ENCODE data around the gene ZNF184. TPM values are rescaled to one million over a fixed set of nuclear protein-coding genes. Genes with fewer than 3 reads are reported as not detected.

The ZNF184 gene
- total RNA-seq, 1 donor from 2014 or later, result 8.4 TPM

DNA sequence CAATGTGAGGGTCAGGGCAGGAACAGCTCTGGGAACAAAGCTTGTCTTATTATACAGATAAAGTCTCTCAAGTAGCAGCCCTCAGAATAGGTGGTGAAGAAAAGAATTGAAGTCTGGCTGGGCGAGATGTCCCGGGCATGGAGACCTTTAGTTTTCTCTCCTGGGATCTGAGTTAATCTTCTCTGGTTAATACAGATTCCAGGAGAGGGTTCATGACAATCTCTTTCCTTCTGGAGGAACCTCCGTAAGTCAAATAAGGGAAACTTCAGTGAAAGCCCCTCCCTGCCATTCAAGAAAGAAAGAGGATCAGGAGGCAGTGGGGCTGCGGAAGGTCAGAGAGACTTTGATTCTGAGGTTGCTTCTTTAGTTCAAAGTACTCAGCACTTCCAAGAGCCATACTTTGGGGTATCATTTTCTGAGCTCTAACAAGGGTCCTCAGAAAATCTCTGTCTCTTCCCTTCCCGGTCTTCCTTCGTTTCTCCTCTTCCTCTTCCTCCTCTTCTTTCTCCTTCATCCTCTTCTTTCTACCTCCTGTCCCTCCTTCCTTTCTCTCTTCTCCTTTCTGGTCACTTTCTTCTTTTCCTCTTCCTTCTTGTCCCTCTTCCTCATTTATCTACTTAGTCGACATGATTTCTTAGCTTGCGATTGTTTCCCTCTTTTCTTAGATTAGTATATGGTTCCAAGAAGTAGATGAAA is 4.6 kb upstream of the ZNF184 start:
- no peaks in the 10 kb centered on the region for H3K9me3 Mint-ChIP-seq
- peak overlapping the region; percentile 34 for H3K4me3 Mint-ChIP-seq (ENCODE audit: low read depth)
- no peaks in the 10 kb centered on the region for H3K36me3 Mint-ChIP-seq (ENCODE audit: low read depth)
- no peak for DNase-seq (ENCODE audit: low spot score)
- H3K4me1 Mint-ChIP-seq (ENCODE audit: low read depth), result peaks cover 3% of the 10 kb centered on the region
- intact Hi-C loops (cut with micrococcal nuclease), result loop anchor here (1.0 to 10.0 kb wide), 10 partner anchors 143 to 1465 kb away; partner anchors contain the start of genes ABT1 and HMGN4
- peak overlapping the region; percentile 6 for H3K27ac Mint-ChIP-seq
- H3K27me3 Mint-ChIP-seq (ENCODE audit: low read depth), result peaks cover 8% of the 10 kb centered on the region

DNA sequence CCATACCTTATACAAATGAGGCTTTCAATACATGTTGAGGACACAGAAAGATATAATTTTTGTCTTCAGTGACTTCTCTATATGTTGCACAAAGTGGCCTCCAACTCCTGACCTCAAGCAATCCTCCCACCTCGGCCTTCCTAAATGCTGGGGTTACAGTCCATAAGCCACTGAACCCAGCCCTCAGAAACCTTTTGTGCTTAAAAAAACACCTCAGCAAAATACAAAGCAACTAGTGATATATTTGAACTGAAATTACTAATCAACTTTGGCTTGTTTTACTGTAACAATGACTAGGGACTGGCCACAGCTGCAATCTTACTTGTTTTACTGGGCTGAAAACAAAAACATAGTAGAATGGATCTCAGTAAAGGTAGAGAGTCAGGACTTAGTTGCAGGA is 3.2 kb upstream of the ZNF184 start:
- Mint-ChIP-seq H3K27ac (no peak overlapping the region), H3K4me3 (ENCODE audit: low read depth) (no peak overlapping the region), H3K27me3 (ENCODE audit: low read depth) (peaks cover 3% of the 10 kb centered on the region), H3K4me1 (ENCODE audit: low read depth) (peaks cover 14% of the 10 kb centered on the region), H3K36me3 (ENCODE audit: low read depth) (peaks cover 8% of the 10 kb centered on the region), H3K9me3 (no peaks in the 10 kb centered on the region)
- intact Hi-C loops (cut with micrococcal nuclease), result loop anchor here (5.0 to 10.0 kb wide), 8 partner anchors 141 to 1466 kb away; partner anchors contain the start of genes ABT1 and HMGN4
- DNase-seq (ENCODE audit: low spot score), result no peak

DNA sequence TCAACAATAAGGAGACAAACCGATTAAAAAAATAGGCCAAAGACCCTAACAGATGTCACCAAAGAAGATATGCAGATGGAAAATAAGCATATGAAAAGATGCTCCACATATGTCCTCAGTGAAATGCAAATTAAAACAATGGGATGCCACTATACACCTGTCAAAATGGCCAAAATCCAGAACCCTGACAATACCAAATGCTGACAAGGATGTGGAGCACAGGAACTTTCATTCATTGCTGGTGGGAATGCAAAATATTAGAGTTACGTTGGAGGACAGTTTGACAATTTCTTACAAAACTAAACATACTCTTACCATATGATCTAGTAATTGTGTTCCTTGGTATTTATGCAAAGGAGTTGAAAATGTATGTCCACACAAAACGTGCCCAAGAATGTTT is 1.8 kb upstream of the ZNF184 start:
- Mint-ChIP-seq H3K27me3 (ENCODE audit: low read depth) (peaks cover 3% of the 10 kb centered on the region), H3K9me3 (no peaks in the 10 kb centered on the region), H3K4me3 (ENCODE audit: low read depth) (no peak overlapping the region), H3K4me1 (ENCODE audit: low read depth) (peaks cover 26% of the 10 kb centered on the region), H3K36me3 (ENCODE audit: low read depth) (peaks cover 17% of the 10 kb centered on the region), H3K27ac (no peak overlapping the region)
- intact Hi-C loops (cut with micrococcal nuclease), result loop anchor here (5.0 to 10.0 kb wide), 9 partner anchors 140 to 1468 kb away; partner anchors contain the start of genes ABT1 and HMGN4
- no peak for DNase-seq (ENCODE audit: low spot score)

DNA sequence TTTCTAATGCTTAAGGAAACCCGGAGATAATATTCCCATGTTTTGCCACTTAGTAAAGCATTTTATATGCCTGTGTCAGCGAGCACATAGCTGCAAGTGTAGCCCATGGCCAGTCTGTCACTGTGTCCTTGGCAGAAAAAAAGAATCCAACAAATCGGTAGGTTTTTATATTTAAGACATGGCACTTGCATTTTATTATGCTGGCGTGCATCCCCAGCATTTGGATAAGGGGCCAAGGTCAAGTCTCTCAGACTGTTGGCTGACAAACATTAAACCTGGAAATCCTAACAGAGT is 1.2 kb upstream of the ZNF184 start:
- Mint-ChIP-seq H3K4me1 (ENCODE audit: low read depth) (peaks cover 28% of the 10 kb centered on the region), H3K4me3 (ENCODE audit: low read depth) (peak overlapping the region; percentile 92), H3K27me3 (ENCODE audit: low read depth) (peaks cover 3% of the 10 kb centered on the region), H3K27ac (no peak overlapping the region), H3K9me3 (peaks cover under 1% of the 10 kb centered on the region), H3K36me3 (ENCODE audit: low read depth) (peaks cover 23% of the 10 kb centered on the region)
- intact Hi-C loops (cut with micrococcal nuclease), result loop anchor here (5.0 to 10.0 kb wide), 4 partner anchors 139 to 939 kb away; partner anchors contain the start of genes ABT1 and HMGN4
- no peak for DNase-seq (ENCODE audit: low spot score)

DNA sequence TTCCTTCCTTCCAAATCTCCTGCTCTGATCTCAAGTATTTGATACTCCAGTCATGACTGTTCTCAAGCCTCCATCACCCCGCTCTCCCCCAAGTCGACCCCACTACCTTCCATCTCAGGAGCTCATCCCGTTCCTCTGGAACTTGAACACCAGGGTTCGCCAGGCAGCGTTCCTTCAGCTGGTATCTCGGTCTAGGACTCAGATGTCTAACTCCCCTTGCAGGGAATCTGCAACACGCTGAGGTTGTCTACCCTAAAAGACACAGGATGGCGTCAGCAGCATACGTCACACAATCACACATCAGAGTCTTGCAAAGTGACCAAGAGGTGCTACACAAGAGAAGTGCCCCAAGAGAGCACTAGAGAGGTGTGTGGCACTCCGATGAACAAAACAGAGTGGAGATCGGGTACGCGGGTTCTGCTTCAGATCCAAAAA is 706 bp downstream of the ZNF184 start:
- peak overlapping the region; percentile 84 for H3K27ac Mint-ChIP-seq
- H3K4me3 Mint-ChIP-seq (ENCODE audit: low read depth), result peak overlapping the region; percentile 92
- peaks cover 41% of the 10 kb centered on the region for H3K4me1 Mint-ChIP-seq (ENCODE audit: low read depth)
- peak; percentile 55 for DNase-seq (ENCODE audit: low spot score)
- peaks cover 3% of the 10 kb centered on the region for H3K27me3 Mint-ChIP-seq (ENCODE audit: low read depth)
- peaks cover 42% of the 10 kb centered on the region for H3K36me3 Mint-ChIP-seq (ENCODE audit: low read depth)
- intact Hi-C loops (cut with micrococcal nuclease), result loop anchor here (1.0 to 10.0 kb wide), 6 partner anchors 84 to 937 kb away; partner anchors contain the start of genes ABT1, HMGN4 and ZNF391
- H3K9me3 Mint-ChIP-seq, result peaks cover 19% of the 10 kb centered on the region

DNA sequence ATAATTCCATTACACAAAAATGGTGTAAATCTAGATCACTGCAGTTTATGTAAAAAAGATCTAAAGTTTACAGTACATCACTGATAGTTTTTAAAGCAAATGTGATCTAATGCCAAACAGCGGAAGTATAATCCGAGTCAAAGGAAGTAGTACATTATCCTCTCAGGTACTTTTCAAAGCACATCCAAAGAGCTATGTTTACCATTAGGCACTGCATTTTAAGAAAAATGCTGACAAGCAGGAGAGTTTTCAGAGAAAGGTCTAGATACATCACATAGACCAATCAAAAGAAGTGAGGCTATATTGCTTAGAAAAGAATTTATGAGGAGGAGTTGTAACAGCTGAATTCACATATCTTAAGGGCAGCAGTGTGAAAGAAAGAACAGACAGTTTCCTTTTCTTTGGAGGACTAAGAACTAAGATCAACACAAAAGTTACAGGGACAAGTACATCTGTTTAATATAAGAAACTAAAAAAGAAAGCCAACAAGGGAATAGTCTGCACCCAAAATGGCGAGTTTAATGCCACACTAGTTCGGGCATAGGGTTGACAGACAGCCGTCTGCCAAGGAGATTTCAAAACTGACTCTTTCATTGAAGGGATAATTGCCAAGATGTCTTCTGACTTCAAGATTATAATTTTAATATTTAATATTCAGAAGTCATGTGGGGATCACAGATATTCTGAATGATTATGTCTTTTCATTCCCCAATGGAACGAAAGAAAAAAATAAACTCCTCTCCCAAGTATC is 1.4 kb downstream of the ZNF184 start:
- Mint-ChIP-seq H3K9me3 (peaks cover 25% of the 10 kb centered on the region), H3K27me3 (ENCODE audit: low read depth) (peaks cover 3% of the 10 kb centered on the region), H3K4me3 (ENCODE audit: low read depth) (peak overlapping the region; percentile 92), H3K27ac (peak overlapping the region; percentile 84), H3K4me1 (ENCODE audit: low read depth) (peaks cover 44% of the 10 kb centered on the region), H3K36me3 (ENCODE audit: low read depth) (peaks cover 49% of the 10 kb centered on the region)
- intact Hi-C loops (cut with micrococcal nuclease), result loop anchor here (1.0 to 10.0 kb wide), 7 partner anchors 8 to 937 kb away; partner anchors contain the start of genes ABT1, HMGN4 and ZNF391
- no peak for DNase-seq (ENCODE audit: low spot score)

DNA sequence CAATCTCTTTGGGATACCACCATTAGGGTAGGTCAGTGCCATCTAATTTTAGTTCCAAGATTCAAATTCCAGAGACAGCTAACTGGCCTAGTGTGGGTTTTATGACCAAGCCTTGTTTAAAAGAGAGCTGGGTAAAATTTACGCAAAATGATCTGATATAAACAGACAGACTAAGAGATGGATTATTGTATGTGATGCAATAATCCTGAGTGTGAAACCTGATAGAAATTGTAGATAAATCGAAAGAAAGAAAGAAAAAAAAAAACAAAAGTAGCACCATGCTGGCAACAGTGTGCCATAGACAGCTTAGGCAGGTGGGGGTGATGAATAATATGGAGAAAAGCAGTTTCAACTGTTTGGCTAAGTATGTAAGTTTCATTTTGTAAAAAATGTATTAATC is 2.9 kb downstream of the ZNF184 start:
- Mint-ChIP-seq H3K27ac (peak overlapping the region; percentile 36), H3K36me3 (ENCODE audit: low read depth) (peaks cover 61% of the 10 kb centered on the region), H3K9me3 (peaks cover 33% of the 10 kb centered on the region), H3K4me3 (ENCODE audit: low read depth) (peak overlapping the region; percentile 31), H3K4me1 (ENCODE audit: low read depth) (peaks cover 42% of the 10 kb centered on the region), H3K27me3 (ENCODE audit: low read depth) (peaks cover 2% of the 10 kb centered on the region)
- intact Hi-C loops (cut with micrococcal nuclease), result loop anchor here (5.0 to 10.0 kb wide), 4 partner anchors 135 to 935 kb away; partner anchors contain the start of genes ABT1 and HMGN4
- no peak for DNase-seq (ENCODE audit: low spot score)

DNA sequence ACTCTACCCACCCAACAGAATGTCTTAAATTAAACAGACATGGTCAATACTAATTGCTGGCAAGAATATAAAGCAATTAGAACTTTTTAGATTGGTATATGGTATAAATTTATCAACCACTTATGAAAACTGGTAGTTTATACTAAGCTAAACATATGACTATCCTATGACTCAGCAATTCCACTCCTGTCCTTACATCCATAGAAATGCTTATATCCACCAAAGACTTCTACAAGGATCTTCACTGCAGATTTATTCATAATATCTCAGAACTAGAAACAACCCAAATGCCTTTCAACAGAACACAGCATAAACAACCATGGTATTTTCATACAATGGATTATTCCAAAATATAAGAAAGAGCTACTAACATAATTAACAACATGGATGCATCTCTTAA is 4.6 kb downstream of the ZNF184 start:
- no peak for DNase-seq (ENCODE audit: low spot score)
- H3K27ac Mint-ChIP-seq, result no peak overlapping the region
- peaks cover 78% of the 10 kb centered on the region for H3K36me3 Mint-ChIP-seq (ENCODE audit: low read depth)
- intact Hi-C loops (cut with micrococcal nuclease), result no loop called here
- H3K9me3 Mint-ChIP-seq, result peaks cover 45% of the 10 kb centered on the region
- H3K27me3 Mint-ChIP-seq (ENCODE audit: low read depth), result no peaks in the 10 kb centered on the region
- H3K4me1 Mint-ChIP-seq (ENCODE audit: low read depth), result peaks cover 41% of the 10 kb centered on the region
- H3K4me3 Mint-ChIP-seq (ENCODE audit: low read depth), result no peak overlapping the region

DNA sequence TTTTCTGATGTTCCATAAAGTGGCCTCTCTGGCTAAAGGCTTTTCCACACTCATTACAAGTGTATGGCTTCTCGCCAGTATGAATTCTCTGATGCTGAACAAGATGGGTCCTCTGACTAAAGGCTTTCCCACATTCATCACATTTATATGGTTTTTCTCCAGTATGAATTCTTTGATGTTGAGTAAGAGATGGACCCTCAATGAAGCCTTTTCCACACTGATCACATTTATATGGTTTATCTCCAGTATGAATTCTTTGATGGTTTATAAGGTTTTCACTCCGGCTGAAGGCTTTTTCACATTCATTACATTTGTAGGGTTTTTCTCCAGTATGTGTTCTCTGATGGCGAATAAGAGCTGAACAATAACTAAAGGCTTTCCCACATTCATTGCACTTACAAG is 20.4 kb downstream of the ZNF184 start:
- no peaks in the 10 kb centered on the region for H3K27me3 Mint-ChIP-seq (ENCODE audit: low read depth)
- intact Hi-C loops (cut with micrococcal nuclease), result no loop called here
- H3K36me3 Mint-ChIP-seq (ENCODE audit: low read depth), result peaks cover 93% of the 10 kb centered on the region
- H3K4me3 Mint-ChIP-seq (ENCODE audit: low read depth), result no peak overlapping the region
- no peaks in the 10 kb centered on the region for H3K4me1 Mint-ChIP-seq (ENCODE audit: low read depth)
- peaks cover 94% of the 10 kb centered on the region for H3K9me3 Mint-ChIP-seq
- no peak overlapping the region for H3K27ac Mint-ChIP-seq
- DNase-seq (ENCODE audit: low spot score), result no peak

DNA sequence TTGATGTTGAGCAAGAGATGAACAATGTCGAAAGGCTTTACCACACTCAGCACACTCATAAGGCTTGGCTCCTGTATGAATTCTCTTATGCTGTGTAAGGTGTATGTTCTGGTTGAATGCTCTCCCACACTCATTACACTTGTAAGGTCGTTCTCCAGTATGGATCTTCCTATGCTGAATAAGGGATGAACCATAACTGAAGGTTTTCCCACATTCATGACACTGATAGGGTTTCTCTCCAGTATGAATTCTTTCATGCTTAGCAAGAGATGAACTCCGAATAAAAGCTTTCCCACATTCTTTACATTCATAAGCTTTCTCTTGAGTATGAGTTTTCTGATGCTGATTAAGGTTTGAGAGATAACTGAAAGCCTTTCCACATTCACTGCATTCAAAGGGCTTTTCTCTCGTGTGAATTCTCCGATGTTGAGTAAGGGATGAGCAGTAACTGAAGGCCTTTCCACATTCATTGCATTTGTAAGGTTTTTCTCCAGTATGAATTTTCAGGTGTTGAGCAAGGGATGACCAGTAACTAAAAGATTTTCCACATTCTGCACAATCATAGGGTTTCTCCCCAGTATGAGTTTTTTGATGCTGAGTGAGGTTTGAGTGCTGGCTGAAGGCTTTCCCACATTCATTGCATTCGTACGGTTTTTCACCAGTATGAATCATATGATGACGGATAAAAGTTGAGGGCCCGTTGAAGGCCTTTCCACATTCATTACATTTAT is 21.1 kb downstream of the ZNF184 start:
- intact Hi-C loops (cut with micrococcal nuclease), result no loop called here
- DNase-seq (ENCODE audit: low spot score), result no peak
- no peaks in the 10 kb centered on the region for H3K27me3 Mint-ChIP-seq (ENCODE audit: low read depth)
- H3K4me3 Mint-ChIP-seq (ENCODE audit: low read depth), result no peak overlapping the region
- no peak overlapping the region for H3K27ac Mint-ChIP-seq
- H3K36me3 Mint-ChIP-seq (ENCODE audit: low read depth), result peaks cover 90% of the 10 kb centered on the region
- H3K9me3 Mint-ChIP-seq, result peaks cover 91% of the 10 kb centered on the region
- H3K4me1 Mint-ChIP-seq (ENCODE audit: low read depth), result no peaks in the 10 kb centered on the region

DNA sequence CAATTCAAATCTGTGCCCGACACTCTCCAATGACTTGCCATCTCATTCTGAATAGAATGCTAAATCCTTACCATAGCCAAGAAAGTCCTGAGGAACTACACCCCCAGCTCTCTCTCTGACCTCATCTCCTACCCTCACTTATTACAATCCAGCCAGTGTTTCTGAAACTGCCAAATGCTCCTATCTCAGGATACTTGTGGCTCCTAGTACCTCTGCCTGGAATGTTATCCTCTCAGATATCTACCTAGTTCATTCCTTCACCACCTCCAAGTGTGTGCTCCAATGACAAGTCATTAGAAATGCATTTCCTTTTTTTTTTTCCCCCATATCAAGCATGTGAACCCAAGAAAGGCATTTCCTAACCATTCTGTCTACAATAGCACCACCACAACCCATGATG is 24.4 kb downstream of the ZNF184 start:
- peaks cover 61% of the 10 kb centered on the region for H3K9me3 Mint-ChIP-seq
- no peak overlapping the region for H3K4me3 Mint-ChIP-seq (ENCODE audit: low read depth)
- DNase-seq (ENCODE audit: low spot score), result no peak
- H3K4me1 Mint-ChIP-seq (ENCODE audit: low read depth), result no peaks in the 10 kb centered on the region
- H3K36me3 Mint-ChIP-seq (ENCODE audit: low read depth), result peaks cover 60% of the 10 kb centered on the region
- no peaks in the 10 kb centered on the region for H3K27me3 Mint-ChIP-seq (ENCODE audit: low read depth)
- intact Hi-C loops (cut with micrococcal nuclease), result no loop called here
- H3K27ac Mint-ChIP-seq, result no peak overlapping the region

DNA sequence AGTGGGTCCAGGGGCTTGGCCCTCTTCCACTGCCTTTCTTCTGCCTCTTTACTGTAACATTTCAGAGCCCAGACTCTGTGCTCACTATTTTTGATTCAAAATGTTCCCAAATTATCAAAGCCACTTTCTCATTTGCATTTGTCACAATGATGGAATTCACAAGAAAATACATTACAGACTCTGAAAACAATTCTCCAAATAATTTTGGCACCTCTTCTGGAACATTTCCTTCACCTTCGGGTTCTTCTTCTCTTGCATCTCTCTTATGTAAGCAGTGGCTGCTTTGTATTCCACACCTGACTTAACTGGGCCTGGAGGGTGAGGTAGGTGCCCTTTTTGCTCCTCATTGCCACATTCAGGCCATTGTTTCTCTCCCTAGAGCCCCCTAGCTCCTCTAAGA is 30.0 kb downstream of the ZNF184 start:
- Mint-ChIP-seq H3K27me3 (ENCODE audit: low read depth) (no peaks in the 10 kb centered on the region), H3K36me3 (ENCODE audit: low read depth) (peaks cover 16% of the 10 kb centered on the region), H3K9me3 (peaks cover 37% of the 10 kb centered on the region), H3K4me1 (ENCODE audit: low read depth) (no peaks in the 10 kb centered on the region), H3K27ac (no peak overlapping the region), H3K4me3 (ENCODE audit: low read depth) (no peak overlapping the region)
- intact Hi-C loops (cut with micrococcal nuclease), result no loop called here
- DNase-seq (ENCODE audit: low spot score), result no peak

Measured in activated T-helper 2 cell treated with anti-CD3 and anti-CD28 coated beads, Interferon-gamma antibody, Interleukin-2, Interleukin-4, amounts not matched to agents 10 μg/mL and 5 μg/mL and 100 μg/mL, durations not matched to agents 14 hours and 24 hours and 36 hours (primary cell).